Osteoblast (primary cell): ENCODE measurements around the gene ERFL. TPM values are rescaled to one million over a fixed set of nuclear protein-coding genes. Genes with fewer than 3 reads are reported as not detected.

Experiments
- DNase-seq: peaks from one replicate; pipeline ENCODE4 v3.0.0; 2011; ENCODE audit warnings: low spot score, mixed read lengths; ENCODE audit not compliant: insufficient read length; ENCODE audit errors: missing footprints
- H2AFZ ChIP-seq: 2 replicates; pipeline ENCODE4 v1.6.0; 2011; ENCODE audit warnings: mild to moderate bottlenecking, low read length
- H3K27ac ChIP-seq: 2 replicates; pipeline ENCODE4 v1.5.1; 2011; ENCODE audit warnings: mild to moderate bottlenecking, low read depth, low read length, moderate library complexity
- H3K27me3 ChIP-seq: 2 replicates; pipeline ENCODE4 v1.6.0; 2012; ENCODE audit warnings: mild to moderate bottlenecking, control low read depth, inconsistent platforms, low read length, moderate library complexity; ENCODE audit not compliant: insufficient read depth
- H3K36me3 ChIP-seq: 2 replicates; pipeline ENCODE4 v1.5.1; 2011; ENCODE audit warnings: mild to moderate bottlenecking, low read length, control low read depth, moderate library complexity; ENCODE audit not compliant: insufficient read depth
- H3K4me1 ChIP-seq: 2 replicates; pipeline ENCODE4 v1.5.1; 2011; ENCODE audit warnings: mild to moderate bottlenecking, low read length, control low read depth, moderate library complexity; ENCODE audit not compliant: insufficient read depth
- H3K4me2 ChIP-seq: 2 replicates; pipeline ENCODE4 v1.6.0; 2011; ENCODE audit warnings: mild to moderate bottlenecking, low read length; ENCODE audit not compliant: insufficient read depth
- H3K4me3 ChIP-seq: fragments of 200-600 bp; sonication (generic); 3 replicates; pipeline ENCODE4 v1.5.1; 2012; ENCODE audit warnings: mild to moderate bottlenecking, low read length, inconsistent platforms; ENCODE audit not compliant: insufficient read depth
- H3K79me2 ChIP-seq: 2 replicates; pipeline ENCODE4 v1.6.0; 2012; ENCODE audit warnings: mild to moderate bottlenecking, low read length, control low read depth, inconsistent platforms; ENCODE audit not compliant: insufficient read depth
- H3K9me3 ChIP-seq: 2 replicates; pipeline ENCODE4 v1.5.1; 2011; ENCODE audit warnings: low read depth, low read length, control low read depth
- H4K20me1 ChIP-seq: 2 replicates; pipeline ENCODE4 v1.6.0; 2012; ENCODE audit warnings: mild to moderate bottlenecking, low read length, control low read depth; ENCODE audit not compliant: insufficient read depth
- CTCF ChIP-seq: IDR thresholded peaks from 2 replicates; pipeline ENCODE4 v1.5.1; 2011; ENCODE audit warnings: mild to moderate bottlenecking, low read depth, low read length, moderate library complexity; ENCODE audit errors: extremely low read depth
- total RNA-seq: library from RNA; depleted of rRNA; stranded (reverse); fragments of >200 nt; gene quantifications from 2 replicates; pipeline ENCODE4 v1.2.3, GENCODE V29; 2012

ERFL gene
- total RNA-seq, 1 donor: under 0.01 TPM

- Histone ChIP-seq H3K4me1 (peaks cover 24% of the 10 kb centered on the region), H3K79me2 (peaks cover 36% of the 10 kb centered on the region), H3K4me3 (peak overlapping the region; percentile 84), H3K27ac (peak overlapping the region; percentile 81), H2AFZ (peak overlapping the region; percentile 91), H4K20me1 (peaks cover 26% of the 10 kb centered on the region), H3K36me3 (peaks cover 3% of the 10 kb centered on the region), H3K9me3 (no peaks in the 10 kb centered on the region), H3K4me2 (peak overlapping the region; percentile 98), H3K27me3 (no peaks in the 10 kb centered on the region)
- DNase-seq: peak; percentile 100
- no peak for TF ChIP-seq CTCF
These were observed 44.2 kb downstream of the ERFL start for GRCh38 chr19:41883821-41884733.

GRCh38 chr19:41883463-41883820 lies 44.8 kb downstream of the ERFL start:
- Histone ChIP-seq H3K4me2 (peak overlapping the region; percentile 98), H3K36me3 (no peaks in the 10 kb centered on the region), H3K79me2 (peaks cover 33% of the 10 kb centered on the region), H2AFZ (peak overlapping the region; percentile 61), H3K4me1 (peaks cover 24% of the 10 kb centered on the region), H3K27me3 (no peaks in the 10 kb centered on the region), H3K27ac (no peak overlapping the region), H3K9me3 (no peaks in the 10 kb centered on the region), H3K4me3 (peak overlapping the region; percentile 84), H4K20me1 (peaks cover 23% of the 10 kb centered on the region)
- TF ChIP-seq CTCF: no peak
- no peak for DNase-seq

- Histone ChIP-seq H3K4me1 (peaks cover 24% of the 10 kb centered on the region), H4K20me1 (peaks cover 19% of the 10 kb centered on the region), H3K4me2 (peak within 1 kb of the TSS; percentile 98), H3K27me3 (no peaks in the 10 kb centered on the region), H3K36me3 (no peaks in the 10 kb centered on the region), H3K4me3 (peak within 1 kb of the TSS; percentile 84), H3K79me2 (peaks cover 33% of the 10 kb centered on the region), H3K9me3 (no peaks in the 10 kb centered on the region), H3K27ac (no peak within 1 kb of the TSS), H2AFZ (peak within 1 kb of the TSS; percentile 77)
- DNase-seq: peak; percentile 94
- TF ChIP-seq CTCF: no peak
These were observed 45.4 kb downstream of the ERFL start, which contains the start of gene ARHGEF1 for GRCh38 chr19:41882568-41883462. Gene ARHGEF1 (plus strand): TSS chr19:41883184. CDS start chr19:41888083, 4,899 bp downstream.
